GM19099 (cell line): Measurements from ENCODE around the gene BAG5.

ENCODE experiments used
- POLR2A ChIP-seq: IDR thresholded peaks from 3 replicates; pipeline ENCODE4 v1.6.1; 2011; ENCODE audit warnings: low read depth; ENCODE audit not compliant: insufficient read length; ENCODE audit errors: extremely low read depth

BAG5 gene

DNA sequence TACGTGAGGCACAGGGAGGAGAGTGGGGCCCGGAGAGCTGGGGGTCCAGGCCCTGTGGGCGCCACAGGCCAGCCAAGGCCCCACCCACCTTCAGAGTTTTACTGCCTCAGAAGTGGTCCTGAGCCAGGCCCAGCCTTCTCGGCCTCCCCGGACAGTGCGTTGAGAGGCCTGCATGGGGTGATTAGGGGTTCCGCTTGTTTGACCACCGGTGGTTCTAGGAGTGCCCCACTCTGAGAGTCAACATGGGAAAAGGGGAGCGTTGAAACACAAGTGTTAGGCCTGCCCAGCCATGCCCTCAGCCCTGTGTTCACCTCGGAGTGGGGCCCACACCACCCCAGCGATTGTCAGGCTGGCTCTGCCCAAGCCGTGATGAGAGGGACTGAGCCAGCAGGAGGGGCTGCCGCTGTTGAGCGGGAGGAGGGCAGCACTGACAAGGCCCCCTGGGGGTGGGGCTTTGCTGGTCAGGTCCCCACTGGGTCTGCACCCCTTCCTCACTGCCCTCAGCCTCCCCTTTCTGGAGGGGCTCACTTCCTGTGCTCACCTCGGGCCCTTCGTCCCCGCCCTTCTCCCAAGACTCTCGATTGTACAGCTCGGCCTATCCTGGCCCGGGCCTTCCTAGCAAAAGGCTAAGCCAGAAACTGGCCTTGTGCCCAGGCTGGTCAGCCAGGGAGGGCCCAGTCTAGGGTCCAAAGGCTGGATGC, 44.6 kb downstream of the BAG5 start:
- no peak for TF ChIP-seq POLR2A

DNA sequence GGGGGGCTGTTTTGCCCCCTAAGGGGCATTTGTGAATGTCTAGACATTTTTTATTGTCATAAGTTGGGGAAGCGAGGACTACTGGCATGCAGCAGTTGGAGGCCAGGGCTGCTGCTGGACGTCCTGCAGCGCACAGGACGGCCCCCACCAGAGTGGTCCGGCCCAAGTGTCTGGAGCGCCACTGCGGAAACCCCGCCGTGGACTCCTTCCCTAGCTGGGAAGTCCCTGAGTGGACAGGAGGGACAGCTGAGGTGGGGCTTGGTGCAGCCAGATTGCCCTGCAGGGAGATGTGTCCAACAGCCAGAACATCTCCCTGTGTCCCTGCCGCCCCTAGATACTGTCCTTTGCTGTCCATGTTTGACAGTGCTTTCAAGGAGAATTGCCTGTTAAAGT, 45.3 kb downstream of the BAG5 start:
- TF ChIP-seq POLR2A = no peak

GRCh38 chr14:103516426-103517173, 45.9 kb downstream of the BAG5 start:
- TF ChIP-seq POLR2A = no peak

DNA sequence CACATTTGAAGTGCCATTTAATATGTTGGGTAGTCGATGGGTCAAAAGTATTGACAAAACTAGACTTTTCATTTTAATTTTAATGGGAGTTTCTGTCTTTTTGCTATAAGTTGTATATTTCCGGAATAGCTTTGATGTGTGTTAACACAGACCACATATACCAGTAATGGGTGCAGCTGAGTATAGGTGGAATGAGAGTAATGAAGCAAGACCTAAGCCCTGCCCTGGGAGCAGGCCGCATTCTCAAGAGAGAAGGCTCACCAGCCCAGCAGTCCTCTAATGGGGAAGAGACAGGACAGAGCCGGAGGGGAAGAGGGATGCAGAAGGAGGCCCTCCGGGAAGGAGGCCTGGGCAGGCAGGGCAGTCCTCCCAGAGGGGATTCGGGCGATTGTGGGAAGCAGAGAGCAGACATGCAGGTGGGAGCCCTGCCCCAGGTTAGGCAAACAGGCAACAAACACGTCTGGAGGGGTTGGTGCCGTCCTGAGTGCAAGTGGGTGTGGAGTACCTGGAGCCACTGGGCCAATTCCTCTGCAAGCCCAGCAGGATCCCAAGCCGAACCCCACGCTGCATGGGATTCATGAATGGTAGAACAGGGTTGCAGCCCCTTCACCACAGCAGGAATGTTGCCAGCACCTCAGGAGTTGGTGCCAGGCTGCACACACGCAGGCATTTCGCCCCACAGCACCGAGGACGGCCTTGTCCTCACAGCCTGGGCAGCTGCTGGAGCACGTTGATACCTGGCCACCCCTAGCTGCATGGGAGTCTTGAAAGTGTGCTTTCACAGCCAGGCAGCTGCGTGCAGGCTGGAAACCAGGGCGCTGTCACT, 47.6 kb downstream of the BAG5 start:
- TF ChIP-seq POLR2A = no peak

- TF ChIP-seq POLR2A = no peak
These were observed 49.5 kb downstream of the BAG5 start for GRCh38 chr14:103512701-103513611.

GRCh38 chr14:103510724-103511693, 51.4 kb downstream of the BAG5 start:
- TF ChIP-seq POLR2A = no peak

- TF ChIP-seq POLR2A = no peak
These were observed 52.4 kb downstream of the BAG5 start for GRCh38 chr14:103509864-103510723.

GRCh38 chr14:103508521-103509329, 53.7 kb downstream of the BAG5 start:
- TF ChIP-seq POLR2A = no peak

DNA sequence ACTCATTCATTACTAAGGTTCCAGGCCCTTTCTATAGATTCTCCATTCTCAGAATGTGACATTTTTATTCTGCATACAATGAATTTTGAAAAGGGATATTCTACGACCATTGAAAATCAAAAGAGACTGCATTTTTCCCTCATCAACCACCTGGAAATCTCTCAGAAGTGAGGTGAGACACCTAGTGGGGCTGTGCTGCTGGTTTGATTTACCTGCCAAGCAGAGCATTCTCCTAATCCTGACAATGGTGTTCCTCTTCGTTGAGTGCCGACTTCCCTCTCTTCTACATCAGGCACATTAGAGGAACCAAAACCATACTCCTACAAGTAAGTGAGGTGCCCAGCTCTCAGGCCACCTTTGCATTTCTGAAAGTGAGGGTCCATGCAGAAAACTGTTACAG, 54.7 kb downstream of the BAG5 start:
- TF ChIP-seq POLR2A = no peak
